Astrocyte (in vitro differentiated cells and primary cell): ENCODE measurements around the gene PELO.

Source experiments
- EZH2 ChIP-seq: IDR thresholded peaks from 2 replicates; pipeline ENCODE4 v1.6.1; 2012; ENCODE audit warnings: mild to moderate bottlenecking, low read length, inconsistent platforms; ENCODE audit not compliant: insufficient read depth
- TF ChIP-seq, protein P1 (sequence below): IDR thresholded peaks from 2 replicates; pipeline ENCODE4 v1.5.1; 2011; ENCODE audit warnings: low read depth, mild to moderate bottlenecking, inconsistent platforms, low read length, moderate library complexity; ENCODE audit not compliant: insufficient read depth

- TF ChIP-seq EZH2, result no peak
- TF ChIP-seq, protein P1, sequence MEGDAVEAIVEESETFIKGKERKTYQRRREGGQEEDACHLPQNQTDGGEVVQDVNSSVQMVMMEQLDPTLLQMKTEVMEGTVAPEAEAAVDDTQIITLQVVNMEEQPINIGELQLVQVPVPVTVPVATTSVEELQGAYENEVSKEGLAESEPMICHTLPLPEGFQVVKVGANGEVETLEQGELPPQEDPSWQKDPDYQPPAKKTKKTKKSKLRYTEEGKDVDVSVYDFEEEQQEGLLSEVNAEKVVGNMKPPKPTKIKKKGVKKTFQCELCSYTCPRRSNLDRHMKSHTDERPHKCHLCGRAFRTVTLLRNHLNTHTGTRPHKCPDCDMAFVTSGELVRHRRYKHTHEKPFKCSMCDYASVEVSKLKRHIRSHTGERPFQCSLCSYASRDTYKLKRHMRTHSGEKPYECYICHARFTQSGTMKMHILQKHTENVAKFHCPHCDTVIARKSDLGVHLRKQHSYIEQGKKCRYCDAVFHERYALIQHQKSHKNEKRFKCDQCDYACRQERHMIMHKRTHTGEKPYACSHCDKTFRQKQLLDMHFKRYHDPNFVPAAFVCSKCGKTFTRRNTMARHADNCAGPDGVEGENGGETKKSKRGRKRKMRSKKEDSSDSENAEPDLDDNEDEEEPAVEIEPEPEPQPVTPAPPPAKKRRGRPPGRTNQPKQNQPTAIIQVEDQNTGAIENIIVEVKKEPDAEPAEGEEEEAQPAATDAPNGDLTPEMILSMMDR, result no peak
Measured at GRCh38 chr5:52825826-52826225, 38.1 kb downstream of the PELO start.
